Activated CD4-positive, alpha-beta memory T cell treated with anti-CD3 and anti-CD28 coated beads, Interleukin-2, amount 10 ng/mL, durations not matched to agents 7 days and 5 days (primary cell): Measurements from ENCODE around the gene GMPR2. TPM values are rescaled to one million over a fixed set of nuclear protein-coding genes. Genes with fewer than 3 reads are reported as not detected.
A peak's percentile ranks its signal among the peaks of the same experiment; 100 is the strongest.

Experiments used
- CTCF ChIA-PET: fragments of 350-600 bp; sonication (Branson Sonifier 250); formaldehyde crosslinking; loops from one replicate; lab custom pipeline; 2021; ENCODE audit warnings: antibody characterized with exemption, inconsistent platforms; lab: Charles Lee
- POLR2A ChIA-PET: fragments of 350-600 bp; sonication (Branson Sonifier 250); formaldehyde crosslinking; loops from one replicate; lab custom pipeline; 2021; ENCODE audit warnings: antibody characterized with exemption; lab: Charles Lee
- DNase-seq: peaks from one replicate; pipeline ENCODE4 v3.0.0-alpha.2; 2020
- H3K27ac Mint-ChIP-seq: one replicate; pipeline ENCODE4 v1.8.0; 2021; ENCODE audit warnings: mild to moderate bottlenecking, mixed read lengths
- H3K27me3 Mint-ChIP-seq: one replicate; pipeline ENCODE4 v1.8.0; 2021; ENCODE audit warnings: mixed read lengths
- H3K36me3 Mint-ChIP-seq: one replicate; pipeline ENCODE4 v1.8.0; 2021; ENCODE audit warnings: low read depth, mixed read lengths
- H3K4me1 Mint-ChIP-seq: one replicate; pipeline ENCODE4 v1.8.0; 2021; ENCODE audit warnings: mixed read lengths
- H3K4me3 Mint-ChIP-seq: one replicate; pipeline ENCODE4 v1.8.0; 2021; ENCODE audit warnings: mild to moderate bottlenecking, mixed read lengths
- H3K9me3 Mint-ChIP-seq: one replicate; pipeline ENCODE4 v1.8.0; 2021; ENCODE audit warnings: mixed read lengths
- total RNA-seq, 2 experiments: library from RNA; stranded (reverse); gene quantifications; one replicate each; pipeline ENCODE4 v1.2.3, GENCODE V29; 2021

The GMPR2 gene
- total RNA-seq, 2 experiments from 2014 or later = 78.1 to 90.3 TPM

DNA sequence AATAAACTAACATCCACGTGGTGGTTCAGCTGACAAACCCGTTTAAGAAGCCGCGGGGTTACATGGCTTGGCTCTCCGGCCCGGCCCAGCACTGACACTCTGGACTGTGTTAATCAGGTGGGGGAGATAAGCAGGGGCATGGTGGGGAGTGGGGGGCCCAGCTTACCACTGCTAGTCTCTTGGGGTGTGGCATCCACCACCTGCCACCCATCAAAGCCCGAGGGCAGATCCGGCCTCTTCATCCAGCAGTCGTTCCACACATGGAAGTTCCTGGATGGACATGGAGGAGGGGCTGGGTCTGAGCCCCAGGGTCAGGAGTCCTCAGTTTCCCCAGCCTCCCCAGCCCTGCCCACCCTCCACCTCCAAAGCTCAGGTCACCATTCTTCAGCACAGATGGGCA is 25.4 kb downstream of the GMPR2 start:
- DNase-seq = no peak
- Mint-ChIP-seq H3K9me3 (no peaks in the 10 kb centered on the region), H3K36me3 (peaks cover 9% of the 10 kb centered on the region), H3K27ac (no peak overlapping the region), H3K27me3 (no peaks in the 10 kb centered on the region), H3K4me3 (no peak overlapping the region), H3K4me1 (no peaks in the 10 kb centered on the region)
- CTCF ChIA-PET = interaction anchor here (1.2 to 2.4 kb wide), 4 partner anchors 11 to 40 kb away, joined by 3 to 8 read pairs (median 4); partner anchors contain the start of genes RABGGTA and TINF2
- POLR2A ChIA-PET = interaction anchor here (1.3 to 2.0 kb wide), 3 partner anchors 11 to 46 kb away, joined by 3 to 7 read pairs (median 3); partner anchors contain the start of gene RABGGTA

DNA sequence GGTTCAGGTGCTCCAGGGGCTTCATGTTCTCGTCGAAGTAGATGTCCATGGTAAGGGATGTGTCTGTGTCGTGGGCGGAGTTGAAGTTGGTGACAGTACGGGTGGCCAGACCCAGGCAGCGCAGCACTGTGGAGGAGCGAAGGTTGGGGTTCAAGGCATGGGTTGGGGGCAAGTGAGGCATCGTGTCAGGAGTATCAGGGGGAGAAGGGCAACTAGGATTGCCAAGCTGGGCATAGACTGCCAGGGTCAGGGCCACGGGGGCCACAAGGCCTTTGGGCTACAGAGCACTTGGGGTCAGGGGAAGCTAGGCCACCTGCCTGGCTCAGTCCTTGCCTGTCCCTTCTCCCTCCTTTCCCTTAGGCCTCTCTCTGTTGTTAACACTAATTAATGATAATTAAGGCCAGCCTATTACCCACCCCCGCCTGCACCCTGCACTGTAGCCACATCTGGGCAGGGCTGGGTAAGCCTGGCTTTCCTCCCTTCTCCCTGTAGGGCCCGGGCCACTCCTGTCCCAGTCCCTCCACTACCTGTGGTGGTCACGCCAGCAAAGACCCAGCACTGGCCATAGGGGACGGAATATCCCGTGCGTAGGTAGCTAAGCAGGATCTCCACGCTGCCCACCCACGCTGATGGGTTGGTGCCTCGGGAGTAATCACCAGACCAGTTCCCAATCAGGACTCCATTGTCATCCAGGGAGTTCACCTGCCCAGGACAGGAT is 26.0 kb downstream of the GMPR2 start:
- no peaks in the 10 kb centered on the region for H3K9me3 Mint-ChIP-seq
- POLR2A ChIA-PET = interaction anchor here (1.3 to 2.0 kb wide), 3 partner anchors 12 to 46 kb away, joined by 3 to 7 read pairs (median 3); partner anchors contain the start of gene RABGGTA
- no peaks in the 10 kb centered on the region for H3K4me1 Mint-ChIP-seq
- no peak for DNase-seq
- no peak overlapping the region for H3K27ac Mint-ChIP-seq
- no peak overlapping the region for H3K4me3 Mint-ChIP-seq
- H3K36me3 Mint-ChIP-seq = peaks cover 9% of the 10 kb centered on the region
- CTCF ChIA-PET = interaction anchor here (1.2 to 2.4 kb wide), 3 partner anchors 12 to 40 kb away, joined by 3 to 8 read pairs (median 3); partner anchors contain the start of genes RABGGTA and TINF2
- H3K27me3 Mint-ChIP-seq = no peaks in the 10 kb centered on the region

DNA sequence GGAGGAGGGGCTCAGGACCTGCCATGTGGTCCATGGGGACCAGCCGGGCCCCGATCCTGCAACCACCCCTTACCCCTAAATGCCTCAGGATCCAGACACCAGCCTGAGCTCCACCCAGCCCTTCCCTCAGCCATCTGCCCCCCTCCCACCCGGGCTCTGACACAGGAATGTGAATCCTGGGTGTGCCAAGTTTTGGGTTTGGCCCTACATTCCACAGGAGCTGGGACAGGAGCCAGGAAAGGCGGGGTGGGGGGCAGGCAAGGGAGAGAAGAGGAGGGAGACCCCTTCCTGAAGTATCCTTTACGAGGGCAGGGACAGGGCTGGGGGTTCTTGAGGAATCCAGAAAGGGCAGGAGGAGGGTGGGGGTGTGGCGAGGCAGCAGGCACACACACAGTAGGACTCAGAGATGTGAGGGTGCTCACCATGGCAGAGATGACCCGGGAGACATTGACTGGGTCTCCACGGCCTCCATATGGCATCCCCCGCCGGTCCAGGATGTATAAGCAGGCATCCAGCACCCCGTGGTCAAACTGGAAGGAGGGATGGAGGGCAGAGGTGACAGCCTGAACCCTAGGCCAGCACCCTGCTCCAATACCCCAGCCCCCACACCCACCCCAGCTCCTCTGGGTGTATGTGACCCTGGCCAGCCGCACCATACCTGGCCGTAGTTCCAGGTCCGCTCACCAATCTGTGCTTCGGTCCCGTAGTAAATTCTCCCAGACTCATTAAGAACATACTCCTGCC is 26.7 kb downstream of the GMPR2 start:
- DNase-seq = no peak
- ChIA-PET POLR2A (interaction anchor here (1.5 kb wide), 1 partner anchor 45 kb away, joined by 3 read pairs; no protein-coding TSS in a partner anchor), CTCF (no interaction called here)
- no peaks in the 10 kb centered on the region for H3K9me3 Mint-ChIP-seq
- H3K4me3 Mint-ChIP-seq = no peak overlapping the region
- no peaks in the 10 kb centered on the region for H3K4me1 Mint-ChIP-seq
- H3K36me3 Mint-ChIP-seq = peaks cover 9% of the 10 kb centered on the region
- H3K27me3 Mint-ChIP-seq = no peaks in the 10 kb centered on the region
- H3K27ac Mint-ChIP-seq = no peak overlapping the region

DNA sequence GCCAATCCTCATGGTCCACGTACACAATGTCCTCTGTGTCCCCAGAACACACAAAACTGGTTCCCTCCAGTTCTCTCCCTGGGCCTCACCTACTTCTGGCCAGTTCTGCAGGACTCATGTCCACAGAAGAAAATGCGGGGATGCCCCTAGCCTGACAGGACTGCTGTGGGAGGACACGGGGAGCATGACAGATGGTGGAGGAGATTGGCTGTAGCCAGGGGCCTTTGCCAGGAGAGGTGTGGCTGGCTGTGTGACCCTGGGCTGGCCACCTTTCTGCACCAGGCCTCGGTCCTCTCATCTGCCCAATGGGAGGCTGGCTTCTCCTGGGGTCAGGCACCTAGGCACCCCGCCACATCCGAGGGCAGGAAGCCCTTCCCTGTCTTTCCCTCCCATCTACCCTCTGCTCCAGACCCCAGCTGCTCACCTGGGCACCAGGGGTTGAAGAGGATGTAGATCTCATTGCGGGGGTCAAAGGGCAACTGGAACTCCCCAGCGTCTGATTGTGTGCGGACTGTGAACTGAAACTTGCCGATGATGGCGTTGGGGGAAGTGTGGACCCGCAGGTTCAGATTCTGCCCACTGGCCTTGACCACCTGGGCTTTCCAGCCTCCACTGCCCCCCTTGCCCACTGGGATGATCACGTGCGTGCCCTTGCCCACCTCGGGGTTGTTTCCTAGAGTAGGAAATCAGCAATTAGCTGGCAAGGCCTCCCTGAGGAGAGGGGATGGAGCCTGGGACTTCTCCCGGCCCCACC is 27.5 kb downstream of the GMPR2 start:
- no peak for DNase-seq
- Mint-ChIP-seq H3K4me1 (no peaks in the 10 kb centered on the region), H3K4me3 (no peak overlapping the region), H3K36me3 (peaks cover 8% of the 10 kb centered on the region), H3K27me3 (no peaks in the 10 kb centered on the region), H3K9me3 (no peaks in the 10 kb centered on the region), H3K27ac (no peak overlapping the region)
- ChIA-PET CTCF (no interaction called here), POLR2A (interaction anchor here (0.7 kb wide), 1 partner anchor 13 kb away, joined by 3 read pairs; no protein-coding TSS in a partner anchor)

DNA sequence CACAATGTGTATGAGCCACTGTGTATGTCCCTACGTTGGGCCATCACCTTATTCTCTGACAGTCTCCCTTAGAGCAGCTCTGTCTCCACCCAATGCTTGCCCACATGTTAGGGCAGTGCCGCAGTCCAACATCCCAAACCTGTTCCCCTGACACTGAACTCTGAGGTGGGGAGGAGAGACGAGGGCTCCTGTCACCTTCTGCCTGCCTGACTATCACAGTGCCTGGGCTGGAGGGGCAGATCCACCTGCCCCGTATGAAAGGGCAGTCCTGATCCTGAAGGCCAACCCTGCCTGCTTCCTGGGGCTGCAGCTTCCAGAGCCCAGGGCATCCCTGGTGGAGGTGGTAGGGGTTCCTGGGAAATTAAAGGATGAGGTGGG is 28.0 kb downstream of the GMPR2 start:
- CTCF ChIA-PET = no interaction called here
- H3K36me3 Mint-ChIP-seq = peaks cover 5% of the 10 kb centered on the region
- no peaks in the 10 kb centered on the region for H3K27me3 Mint-ChIP-seq
- H3K9me3 Mint-ChIP-seq = no peaks in the 10 kb centered on the region
- POLR2A ChIA-PET = interaction anchor here (0.7 kb wide), 1 partner anchor 13 kb away, joined by 3 read pairs; no protein-coding TSS in a partner anchor
- no peaks in the 10 kb centered on the region for H3K4me1 Mint-ChIP-seq
- DNase-seq = no peak
- H3K4me3 Mint-ChIP-seq = no peak overlapping the region
- H3K27ac Mint-ChIP-seq = no peak overlapping the region

DNA sequence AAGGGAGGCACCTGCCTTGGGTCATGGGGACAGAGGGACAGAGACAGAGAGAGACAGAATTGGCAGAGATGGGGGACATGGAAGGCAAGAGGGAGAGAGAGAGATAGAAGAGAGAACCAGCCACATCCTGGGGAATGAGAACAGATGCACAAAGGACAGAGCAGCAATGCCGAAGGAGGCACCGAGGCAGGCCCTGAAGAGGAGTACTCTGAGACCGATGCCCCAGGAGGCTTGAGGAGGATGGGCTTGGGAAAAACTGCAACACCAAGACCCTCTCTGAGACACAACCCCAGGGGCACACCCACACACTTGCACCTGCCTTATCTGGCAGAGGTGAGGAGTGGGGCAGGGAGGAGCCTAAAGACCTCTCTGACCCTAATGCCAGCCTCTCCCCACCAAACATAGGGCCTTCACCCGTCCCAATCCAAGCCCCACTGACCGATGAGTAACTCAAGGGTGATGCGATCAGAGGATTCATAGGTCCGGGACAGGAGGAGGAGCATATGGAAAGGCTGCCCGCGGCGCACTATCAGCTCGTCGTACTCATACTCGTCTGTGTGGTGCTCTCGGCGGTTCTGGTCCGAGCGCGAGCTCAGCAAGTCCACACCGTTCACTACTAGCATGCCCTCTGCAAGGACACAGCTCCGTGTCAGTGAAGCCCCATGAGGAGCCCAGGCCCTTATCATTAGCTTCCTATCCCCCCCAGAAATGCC is 28.7 kb downstream of the GMPR2 start:
- no peaks in the 10 kb centered on the region for H3K4me1 Mint-ChIP-seq
- no peaks in the 10 kb centered on the region for H3K9me3 Mint-ChIP-seq
- ChIA-PET POLR2A (interaction anchor here (0.7 to 2.1 kb wide), 4 partner anchors 9 to 19 kb away, joined by 3 to 6 read pairs (median 4); partner anchors contain the start of gene TINF2), CTCF (interaction anchor here (0.7 to 1.9 kb wide), 2 partner anchors 10 to 778 kb away, joined by 3 to 6 read pairs; partner anchors contain the start of gene RABGGTA)
- H3K27me3 Mint-ChIP-seq = no peaks in the 10 kb centered on the region
- no peak overlapping the region for H3K4me3 Mint-ChIP-seq
- H3K27ac Mint-ChIP-seq = no peak overlapping the region
- DNase-seq = no peak
- H3K36me3 Mint-ChIP-seq = peaks cover 8% of the 10 kb centered on the region

DNA sequence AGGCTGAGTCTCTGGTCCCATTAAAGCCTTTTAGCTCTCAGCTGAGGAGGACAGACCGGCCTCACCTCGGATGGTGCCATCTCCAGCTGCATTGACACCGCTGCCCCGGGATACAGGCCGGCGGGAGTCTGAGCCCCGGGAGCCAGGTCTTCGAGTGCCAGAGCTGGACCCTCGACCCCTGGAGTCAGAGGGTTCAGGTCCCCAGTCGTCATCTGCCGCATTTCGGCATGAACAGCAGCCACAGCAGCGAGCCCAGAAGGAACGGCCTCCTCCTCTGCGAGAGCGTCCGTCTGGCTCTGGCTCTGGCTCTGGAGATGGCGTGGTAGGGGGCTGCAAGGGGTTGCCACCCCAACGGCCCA is 29.2 kb downstream of the GMPR2 start:
- Mint-ChIP-seq H3K9me3 (no peaks in the 10 kb centered on the region), H3K27me3 (no peaks in the 10 kb centered on the region), H3K27ac (no peak overlapping the region), H3K4me3 (no peak overlapping the region), H3K4me1 (no peaks in the 10 kb centered on the region), H3K36me3 (peaks cover 11% of the 10 kb centered on the region)
- ChIA-PET POLR2A (interaction anchor here (1.1 to 2.1 kb wide), 3 partner anchors 10 to 20 kb away, joined by 3 to 6 read pairs (median 6); partner anchors contain the start of gene TINF2), CTCF (interaction anchor here (0.7 to 1.9 kb wide), 2 partner anchors 9 to 779 kb away, joined by 3 to 6 read pairs; partner anchors contain the start of gene RABGGTA)
- no peak for DNase-seq

DNA sequence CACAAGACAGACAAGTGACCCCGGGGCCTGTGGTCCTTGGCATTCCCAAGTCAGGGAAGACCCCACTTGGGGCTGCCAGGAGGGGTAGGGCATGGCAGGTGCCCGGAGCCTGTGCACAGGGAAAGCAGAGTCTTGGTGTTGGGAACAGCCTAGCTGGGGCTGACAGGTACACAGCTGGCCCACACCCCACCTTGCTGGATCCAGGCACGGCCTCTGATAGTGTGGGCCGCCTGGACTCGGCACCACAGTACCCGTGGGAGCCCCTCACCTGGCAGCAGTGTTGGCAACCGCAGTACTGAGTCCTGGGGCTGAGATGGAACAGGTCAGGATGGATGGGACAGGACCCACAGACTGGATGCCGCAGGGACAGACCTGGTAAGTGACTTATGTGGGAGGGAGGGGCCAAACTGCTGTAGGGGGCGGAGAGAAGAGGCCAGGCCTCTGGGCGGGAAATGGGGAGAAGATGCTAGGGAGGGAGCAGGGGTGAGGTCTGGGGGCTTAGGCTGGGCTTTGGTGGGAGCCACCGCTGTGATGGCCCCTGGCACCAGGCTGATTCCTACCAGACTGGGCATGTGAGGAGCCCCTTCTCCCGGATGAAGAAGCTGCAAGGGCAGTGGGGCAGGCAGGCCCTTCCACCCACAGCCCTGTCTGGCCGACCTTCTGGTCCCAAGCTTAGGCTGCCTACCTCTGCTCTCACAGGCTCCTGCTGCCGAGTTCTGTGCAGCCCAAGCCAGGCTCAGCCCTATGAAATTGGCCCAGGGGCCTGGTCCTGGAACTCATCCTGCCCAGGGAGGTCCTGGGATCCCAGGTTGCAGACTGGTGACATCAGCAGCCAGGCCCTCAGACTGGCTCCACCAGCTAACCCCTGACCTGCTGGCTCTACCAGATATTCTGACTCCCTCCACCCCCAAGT is 30.3 kb downstream of the GMPR2 start, which contains the start of gene TGM1:
TSS of gene TGM1 (minus strand) at position 357 of the 913 bp plus-strand sequence. CDS start 825 bp downstream, outside the sequence.
- no peaks in the 10 kb centered on the region for H3K27me3 Mint-ChIP-seq
- peaks cover 14% of the 10 kb centered on the region for H3K36me3 Mint-ChIP-seq
- no peaks in the 10 kb centered on the region for H3K9me3 Mint-ChIP-seq
- no peak within 1 kb of the TSS for H3K27ac Mint-ChIP-seq
- ChIA-PET CTCF (interaction anchor here (1.9 kb wide), 1 partner anchor 8 kb away, joined by 6 read pairs; the partner anchor contains the start of gene RABGGTA), POLR2A (interaction anchor here (0.7 to 2.1 kb wide), 4 partner anchors 9 to 21 kb away, joined by 3 to 6 read pairs (median 4); partner anchors contain the start of genes RABGGTA and TINF2)
- no peak within 1 kb of the TSS for H3K4me3 Mint-ChIP-seq
- no peaks in the 10 kb centered on the region for H3K4me1 Mint-ChIP-seq
- DNase-seq = no peak

DNA sequence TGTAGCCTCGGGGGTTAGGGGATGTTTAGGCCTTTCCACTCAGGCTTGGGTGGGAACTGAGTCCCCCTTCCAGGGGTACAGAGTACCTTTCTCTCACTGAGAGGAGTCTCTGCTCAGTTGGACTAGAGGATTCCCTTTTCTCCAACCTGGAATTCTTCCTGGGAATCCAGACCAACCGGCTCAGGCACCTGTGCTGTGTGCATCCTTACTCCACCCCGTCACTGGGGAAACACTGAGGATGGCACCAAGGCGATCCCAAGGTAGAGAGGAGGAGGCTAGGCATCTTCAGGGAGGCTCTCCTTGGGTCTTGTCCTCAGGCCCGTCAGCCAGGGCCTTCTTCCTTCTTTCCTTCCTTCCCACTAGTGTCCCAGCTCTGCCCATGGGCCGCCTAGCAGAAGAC is 31.1 kb downstream of the GMPR2 start:
- CTCF ChIA-PET = no interaction called here
- no peak for DNase-seq
- Mint-ChIP-seq H3K4me3 (no peak overlapping the region), H3K9me3 (no peaks in the 10 kb centered on the region), H3K4me1 (no peaks in the 10 kb centered on the region), H3K27me3 (no peaks in the 10 kb centered on the region), H3K27ac (no peak overlapping the region), H3K36me3 (peaks cover 14% of the 10 kb centered on the region)
- POLR2A ChIA-PET = interaction anchor here (0.6 kb wide), 1 partner anchor 102 kb away, joined by 3 read pairs; no protein-coding TSS in a partner anchor

DNA sequence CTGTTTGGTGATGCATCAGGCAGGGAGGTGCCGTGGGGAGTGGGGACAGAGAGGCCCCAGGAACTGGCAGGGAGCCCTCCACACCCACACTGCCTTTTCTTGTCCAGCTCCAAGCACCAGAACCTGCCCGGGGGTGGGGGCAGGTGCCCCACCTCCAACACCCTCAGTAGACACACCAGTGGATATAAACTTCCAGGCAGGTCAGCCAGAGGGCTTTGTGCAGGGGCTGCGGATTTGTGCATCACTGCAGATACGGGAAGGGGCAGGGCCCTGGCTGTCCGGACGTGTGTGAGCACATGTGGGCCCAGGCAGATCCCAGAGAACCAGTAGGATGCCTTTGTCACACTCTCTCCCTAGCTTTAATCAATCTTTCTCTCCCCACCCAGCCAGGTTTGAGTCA is 31.6 kb downstream of the GMPR2 start:
- Mint-ChIP-seq H3K36me3 (peaks cover 16% of the 10 kb centered on the region), H3K27me3 (no peaks in the 10 kb centered on the region), H3K27ac (peak overlapping the region; percentile 31), H3K9me3 (no peaks in the 10 kb centered on the region), H3K4me3 (no peak overlapping the region), H3K4me1 (no peaks in the 10 kb centered on the region)
- DNase-seq = no peak
- ChIA-PET CTCF (no interaction called here), POLR2A (interaction anchor here (0.6 to 1.5 kb wide), 3 partner anchors 16 to 166 kb away, joined by 3 to 5 read pairs (median 3); partner anchors contain the start of genes CBLN3 and KHNYN)
